ENCODE measurements around the gene MDH2. TPM values are rescaled to one million over a fixed set of nuclear protein-coding genes. Genes with fewer than 3 reads are reported as not detected.

Gene MDH2
- total RNA-seq, 1 donor from 2014 or later, result 202 TPM

DNA sequence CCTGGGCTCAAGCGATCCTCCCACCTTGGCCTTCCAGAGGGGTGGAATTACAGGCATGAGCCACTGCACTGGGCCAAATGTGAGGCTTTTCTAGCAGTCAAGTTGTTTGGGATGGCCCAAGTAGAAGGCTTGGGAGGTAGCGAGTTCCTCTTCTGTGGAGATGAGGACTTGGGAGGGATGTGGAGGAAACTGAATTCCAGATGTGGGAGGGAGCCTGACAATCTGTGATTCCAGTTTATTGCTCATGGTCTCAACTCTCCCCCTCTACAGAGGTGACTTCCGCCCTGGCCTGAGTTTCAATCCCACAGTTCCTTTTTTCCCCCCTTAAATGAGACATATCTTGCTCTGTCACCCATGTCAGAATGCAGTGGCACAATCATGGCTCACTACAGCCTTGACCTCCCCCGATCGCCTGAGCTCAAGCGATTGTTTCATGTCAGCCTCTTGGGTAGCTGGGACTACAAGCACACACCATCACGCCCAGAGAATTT, 3.5 kb upstream of the MDH2 start:
- no peaks in the 10 kb centered on the region for H3K27me3 ChIP-seq (ENCODE audit: insufficient read depth, low read length)
- H3K4me1 ChIP-seq (ENCODE audit: insufficient read depth, low read length), result no peaks in the 10 kb centered on the region
- H3K27ac ChIP-seq (ENCODE audit: low read depth, low read length), result no peak overlapping the region
- no peaks in the 10 kb centered on the region for H3K9me3 ChIP-seq (ENCODE audit: insufficient read depth, low read depth, low read length)
- Mint-ChIP-seq H3K4me3 (ENCODE audit: unreplicated experiment) (no peak overlapping the region), H3K9me3 (ENCODE audit: unreplicated experiment) (no peaks in the 10 kb centered on the region), H3K36me3 (ENCODE audit: low read depth, unreplicated experiment) (peaks cover 7% of the 10 kb centered on the region), H3K4me1 (ENCODE audit: low read depth, unreplicated experiment) (peaks cover 11% of the 10 kb centered on the region), H3K27me3 (ENCODE audit: low read depth, unreplicated experiment) (no peaks in the 10 kb centered on the region), H3K27ac (ENCODE audit: unreplicated experiment) (no peak overlapping the region)
- peaks cover 84% of the 10 kb centered on the region for H3K79me2 ChIP-seq (ENCODE audit: insufficient read depth, low read length)
- no peak overlapping the region for H3K4me3 ChIP-seq (ENCODE audit: insufficient read depth, low read depth, low read length)
- no peak overlapping the region for H2AFZ ChIP-seq (ENCODE audit: low read depth, low read length)
- TF ChIP-seq EZH2 (IDR thresholded peaks at IDR 0.05; ENCODE audit: insufficient read depth, low read length), result no peak
- TF ChIP-seq, protein P1, sequence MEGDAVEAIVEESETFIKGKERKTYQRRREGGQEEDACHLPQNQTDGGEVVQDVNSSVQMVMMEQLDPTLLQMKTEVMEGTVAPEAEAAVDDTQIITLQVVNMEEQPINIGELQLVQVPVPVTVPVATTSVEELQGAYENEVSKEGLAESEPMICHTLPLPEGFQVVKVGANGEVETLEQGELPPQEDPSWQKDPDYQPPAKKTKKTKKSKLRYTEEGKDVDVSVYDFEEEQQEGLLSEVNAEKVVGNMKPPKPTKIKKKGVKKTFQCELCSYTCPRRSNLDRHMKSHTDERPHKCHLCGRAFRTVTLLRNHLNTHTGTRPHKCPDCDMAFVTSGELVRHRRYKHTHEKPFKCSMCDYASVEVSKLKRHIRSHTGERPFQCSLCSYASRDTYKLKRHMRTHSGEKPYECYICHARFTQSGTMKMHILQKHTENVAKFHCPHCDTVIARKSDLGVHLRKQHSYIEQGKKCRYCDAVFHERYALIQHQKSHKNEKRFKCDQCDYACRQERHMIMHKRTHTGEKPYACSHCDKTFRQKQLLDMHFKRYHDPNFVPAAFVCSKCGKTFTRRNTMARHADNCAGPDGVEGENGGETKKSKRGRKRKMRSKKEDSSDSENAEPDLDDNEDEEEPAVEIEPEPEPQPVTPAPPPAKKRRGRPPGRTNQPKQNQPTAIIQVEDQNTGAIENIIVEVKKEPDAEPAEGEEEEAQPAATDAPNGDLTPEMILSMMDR (IDR thresholded peaks at IDR 0.05; ENCODE audit: insufficient read depth, low read depth, low read length), result no peak
- H3K4me2 ChIP-seq (ENCODE audit: low read length), result no peak overlapping the region
- DNase-seq (ENCODE audit: low read depth) (no peak), FAIRE-seq (no peak)
- no peak overlapping the region for H3K9ac ChIP-seq (ENCODE audit: low read length)
- no peaks in the 10 kb centered on the region for H3K36me3 ChIP-seq (ENCODE audit: insufficient read depth, low read length)
- H4K20me1 ChIP-seq (ENCODE audit: insufficient read depth, low read length), result peaks cover 46% of the 10 kb centered on the region

DNA sequence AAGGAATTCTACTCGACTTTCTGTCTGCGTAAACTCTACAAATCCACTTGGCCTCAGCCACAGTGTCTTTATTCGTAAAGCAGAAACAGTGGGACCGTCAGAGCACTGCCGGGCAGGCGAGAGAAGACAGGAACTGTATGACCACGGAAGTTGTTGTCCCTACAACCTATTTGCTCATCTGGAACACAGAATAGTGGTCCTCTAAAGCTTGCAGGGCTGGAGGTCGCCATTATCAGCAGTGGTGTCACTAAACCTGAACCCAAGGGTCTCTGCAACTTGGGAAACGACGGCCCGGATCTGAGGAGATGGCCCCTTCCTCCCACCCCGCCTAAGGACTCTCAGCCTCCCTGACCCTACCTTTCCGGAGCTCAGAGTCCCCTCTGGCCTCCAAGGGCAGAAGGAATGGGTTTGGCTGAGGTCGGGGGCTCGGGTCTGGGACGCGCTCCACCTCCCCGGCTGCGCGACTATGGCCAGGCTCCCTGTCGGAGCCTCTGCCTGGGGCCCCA, 548 bp upstream of the MDH2 start:
- Histone ChIP-seq H3K36me3 (ENCODE audit: insufficient read depth, low read length) (no peaks in the 10 kb centered on the region), H4K20me1 (ENCODE audit: insufficient read depth, low read length) (peaks cover 43% of the 10 kb centered on the region), H3K27me3 (ENCODE audit: insufficient read depth, low read length) (no peaks in the 10 kb centered on the region), H3K4me2 (ENCODE audit: low read length) (peak overlapping the region; percentile 98), H3K9me3 (ENCODE audit: insufficient read depth, low read depth, low read length) (no peaks in the 10 kb centered on the region), H3K27ac (ENCODE audit: low read depth, low read length) (peak overlapping the region; percentile 89), H2AFZ (ENCODE audit: low read depth, low read length) (peak overlapping the region; percentile 83), H3K79me2 (ENCODE audit: insufficient read depth, low read length) (peaks cover 93% of the 10 kb centered on the region), H3K9ac (ENCODE audit: low read length) (peak overlapping the region; percentile 98), H3K4me1 (ENCODE audit: insufficient read depth, low read length) (no peaks in the 10 kb centered on the region), H3K4me3 (ENCODE audit: insufficient read depth, low read depth, low read length) (peak overlapping the region; percentile 100)
- DNase-seq (ENCODE audit: low read depth) (no peak), FAIRE-seq (no peak)
- Mint-ChIP-seq H3K4me3 (ENCODE audit: unreplicated experiment) (peak overlapping the region; percentile 98), H3K27ac (ENCODE audit: unreplicated experiment) (peak overlapping the region; percentile 97), H3K4me1 (ENCODE audit: low read depth, unreplicated experiment) (peaks cover 16% of the 10 kb centered on the region), H3K27me3 (ENCODE audit: low read depth, unreplicated experiment) (no peaks in the 10 kb centered on the region), H3K9me3 (ENCODE audit: unreplicated experiment) (no peaks in the 10 kb centered on the region), H3K36me3 (ENCODE audit: low read depth, unreplicated experiment) (peaks cover 11% of the 10 kb centered on the region)
- TF ChIP-seq, protein P1 (IDR thresholded peaks at IDR 0.05; ENCODE audit: insufficient read depth, low read depth, low read length), result no peak
- no peak for TF ChIP-seq EZH2 (IDR thresholded peaks at IDR 0.05; ENCODE audit: insufficient read depth, low read length)

DNA sequence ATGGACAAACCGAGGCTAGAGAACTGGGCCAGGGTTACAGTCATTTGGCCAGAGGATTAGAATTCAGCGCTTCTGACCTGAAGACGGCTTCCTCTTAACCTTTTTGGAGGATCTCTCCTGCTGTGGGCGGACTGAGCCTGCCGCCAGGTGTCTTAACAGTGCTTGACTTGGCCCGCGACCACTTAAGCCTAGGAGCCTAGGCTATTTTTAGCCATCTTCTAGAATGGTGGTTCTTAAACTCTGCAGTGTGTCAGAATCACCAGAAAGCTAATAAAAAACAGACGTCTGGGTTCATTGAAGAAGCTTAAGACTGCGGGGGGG, 722 bp downstream of the MDH2 start:
- H2AFZ ChIP-seq (ENCODE audit: low read depth, low read length), result no peak overlapping the region
- peaks cover 51% of the 10 kb centered on the region for H4K20me1 ChIP-seq (ENCODE audit: insufficient read depth, low read length)
- peaks cover 11% of the 10 kb centered on the region for H3K36me3 Mint-ChIP-seq (ENCODE audit: low read depth, unreplicated experiment)
- DNase-seq (ENCODE audit: low read depth), result no peak
- H3K4me3 ChIP-seq (ENCODE audit: insufficient read depth, low read depth, low read length), result peak overlapping the region; percentile 100
- H3K4me3 Mint-ChIP-seq (ENCODE audit: unreplicated experiment), result peak overlapping the region; percentile 98
- no peaks in the 10 kb centered on the region for H3K27me3 Mint-ChIP-seq (ENCODE audit: low read depth, unreplicated experiment)
- no peak for TF ChIP-seq EZH2 (IDR thresholded peaks at IDR 0.05; ENCODE audit: insufficient read depth, low read length)
- TF ChIP-seq, protein P1 (IDR thresholded peaks at IDR 0.05; ENCODE audit: insufficient read depth, low read depth, low read length), result no peak
- peaks cover under 1% of the 10 kb centered on the region for H3K4me1 ChIP-seq (ENCODE audit: insufficient read depth, low read length)
- peak overlapping the region; percentile 98 for H3K9ac ChIP-seq (ENCODE audit: low read length)
- H3K27ac ChIP-seq (ENCODE audit: low read depth, low read length), result peak overlapping the region; percentile 89
- FAIRE-seq, result no peak
- H3K9me3 ChIP-seq (ENCODE audit: insufficient read depth, low read depth, low read length), result no peaks in the 10 kb centered on the region
- no peaks in the 10 kb centered on the region for H3K9me3 Mint-ChIP-seq (ENCODE audit: unreplicated experiment)
- H3K4me2 ChIP-seq (ENCODE audit: low read length), result peak overlapping the region; percentile 98
- peak overlapping the region; percentile 97 for H3K27ac Mint-ChIP-seq (ENCODE audit: unreplicated experiment)
- no peaks in the 10 kb centered on the region for H3K36me3 ChIP-seq (ENCODE audit: insufficient read depth, low read length)
- peaks cover 19% of the 10 kb centered on the region for H3K4me1 Mint-ChIP-seq (ENCODE audit: low read depth, unreplicated experiment)
- H3K27me3 ChIP-seq (ENCODE audit: insufficient read depth, low read length), result no peaks in the 10 kb centered on the region
- H3K79me2 ChIP-seq (ENCODE audit: insufficient read depth, low read length), result peaks cover 95% of the 10 kb centered on the region
